Measurements from ENCODE around the gene PLPPR2.

The PLPPR2 gene

GRCh38 chr19:11383706-11384048 lies 28.4 kb downstream of the PLPPR2 start:
- TF ChIP-seq POLR2AphosphoS5 (IDR thresholded peaks at IDR 0.05; ENCODE audit: low read depth) (no peak), SPI1 (IDR thresholded peaks at IDR 0.05; ENCODE audit: borderline replicate concordance, low read depth) (no peak), GABPA (IDR thresholded peaks at IDR 0.05; ENCODE audit: low read depth) (no peak), CTCF (IDR thresholded peaks at IDR 0.05; ENCODE audit: insufficient read depth, low read length) (no peak), REST (IDR thresholded peaks at IDR 0.05; ENCODE audit: insufficient replicate concordance, low read depth) (no peak)
- Histone ChIP-seq H3K4me3 (replicated peaks; ENCODE audit: insufficient read depth, low read length) (peak overlapping the region; percentile 37), H3K27ac (replicated peaks) (no peak overlapping the region), H3K27me3 (ENCODE audit: insufficient read depth, poor library complexity, severe bottlenecking) (peaks cover 8% of the 10 kb centered on the region)
- DNase-seq (ENCODE audit: low read depth in 1 of 2, low spot score in 1 of 2): no peak

- Histone ChIP-seq H3K4me3 (replicated peaks; ENCODE audit: insufficient read depth, low read length) (no peak overlapping the region), H3K27ac (replicated peaks) (no peak overlapping the region), H3K27me3 (ENCODE audit: insufficient read depth, poor library complexity, severe bottlenecking) (peaks cover 8% of the 10 kb centered on the region)
- no peak for TF ChIP-seq CTCF (IDR thresholded peaks at IDR 0.05; ENCODE audit: insufficient read depth, low read length)
- TF ChIP-seq GABPA (IDR thresholded peaks at IDR 0.05; ENCODE audit: low read depth): no peak
- TF ChIP-seq POLR2AphosphoS5 (IDR thresholded peaks at IDR 0.05; ENCODE audit: low read depth): no peak
- no peak for TF ChIP-seq SPI1 (IDR thresholded peaks at IDR 0.05; ENCODE audit: borderline replicate concordance, low read depth)
- no peak for TF ChIP-seq REST (IDR thresholded peaks at IDR 0.05; ENCODE audit: insufficient replicate concordance, low read depth)
- DNase-seq (ENCODE audit: low read depth in 1 of 2, low spot score in 1 of 2): no peak
These were observed 29.5 kb downstream of the PLPPR2 start for GRCh38 chr19:11384778-11385129.

- DNase-seq (ENCODE audit: low read depth in 1 of 2, low spot score in 1 of 2): peak in 1 of 2 experiments; percentile 69
These were observed 32.2 kb downstream of the PLPPR2 start for GRCh38 chr19:11387162-11388034.

GRCh38 chr19:11390359-11390758 lies 35.1 kb downstream of the PLPPR2 start:
- no peak for DNase-seq (ENCODE audit: low read depth in 1 of 2, low spot score in 1 of 2)

More at GRCh38 chr19:11387162-11388034, 32.2 kb downstream of the PLPPR2 start:
- TF ChIP-seq SPI1 (IDR thresholded peaks at IDR 0.05; ENCODE audit: borderline replicate concordance, low read depth) (peak; percentile 97), POLR2AphosphoS5 (IDR thresholded peaks at IDR 0.05; ENCODE audit: low read depth) (no peak)
- H3K4me3 ChIP-seq (replicated peaks; ENCODE audit: insufficient read depth, low read length): no peak overlapping the region
- no peak overlapping the region for H3K27ac ChIP-seq (replicated peaks)
- H3K27me3 ChIP-seq (ENCODE audit: insufficient read depth, poor library complexity, severe bottlenecking): peaks cover 8% of the 10 kb centered on the region

More at GRCh38 chr19:11390359-11390758, 35.1 kb downstream of the PLPPR2 start:
- Histone ChIP-seq H3K27me3 (ENCODE audit: insufficient read depth, poor library complexity, severe bottlenecking) (no peaks in the 10 kb centered on the region), H3K27ac (replicated peaks) (no peak overlapping the region), H3K4me3 (replicated peaks; ENCODE audit: insufficient read depth, low read length) (no peak overlapping the region)
- TF ChIP-seq GABPA (IDR thresholded peaks at IDR 0.05; ENCODE audit: low read depth): no peak
- no peak for TF ChIP-seq POLR2AphosphoS5 (IDR thresholded peaks at IDR 0.05; ENCODE audit: low read depth)
- no peak for TF ChIP-seq SPI1 (IDR thresholded peaks at IDR 0.05; ENCODE audit: borderline replicate concordance, low read depth)
- no peak for TF ChIP-seq CTCF (IDR thresholded peaks at IDR 0.05; ENCODE audit: insufficient read depth, low read length)
- TF ChIP-seq REST (IDR thresholded peaks at IDR 0.05; ENCODE audit: insufficient replicate concordance, low read depth): no peak
